Sigmoid colon (tissue), 4 donors: ENCODE results near the gene PKHD1.

Source experiments
- CTCF ChIP-seq, 4 experiments: fragments of 450-650 bp in 3 of 4; fragments of 200-600 bp in 1 of 4; IDR thresholded peaks; one replicate each; pipeline ENCODE4 v1.5.1; 2016 to 2019; ENCODE audit warnings: antibody characterized with exemption in 4 of 4, mild to moderate bottlenecking in 3 of 4, moderate library complexity in 2 of 4
- EP300 ChIP-seq, 4 donors: sonication (generic); formaldehyde crosslinking; IDR thresholded peaks; one replicate each; pipeline ENCODE4 v1.6.1; 2017; ENCODE audit warnings: antibody characterized with exemption in 4 of 4
- POLR2A ChIP-seq, 2 donors: fragments of 450-650 bp; IDR thresholded peaks; one replicate each; pipeline ENCODE4 v1.6.1; 2016; ENCODE audit warnings: antibody characterized with exemption in 2 of 2, mild to moderate bottlenecking in 2 of 2, moderate library complexity in 2 of 2
- POLR2AphosphoS5 ChIP-seq, 4 donors: sonication (generic); formaldehyde crosslinking; IDR thresholded peaks; one replicate each; pipeline ENCODE4 v1.6.1; 2017; ENCODE audit warnings: antibody characterized with exemption in 4 of 4

GRCh38 chr6:51600514-51600913, 486.9 kb downstream of the PKHD1 start:
- TF ChIP-seq CTCF (IDR thresholded peaks at IDR 0.05) (no peak), POLR2A (IDR thresholded peaks at IDR 0.05) (no peak), EP300 (IDR thresholded peaks at IDR 0.05) (no peak), POLR2AphosphoS5 (IDR thresholded peaks at IDR 0.05) (no peak)
